CD8-positive, alpha-beta memory T cell (primary cell): Measurements from ENCODE around the gene SULT1B1. TPM values are rescaled to one million over a fixed set of nuclear protein-coding genes. Genes with fewer than 3 reads are reported as not detected.

Source experiments
- CTCF ChIA-PET: fragments of 350-600 bp; sonication (Branson Sonifier 250); formaldehyde crosslinking; loops from one replicate; lab custom pipeline; 2021; ENCODE audit warnings: antibody characterized with exemption; lab: Charles Lee
- POLR2A ChIA-PET: fragments of 350-600 bp; sonication (Branson Sonifier 250); formaldehyde crosslinking; loops from one replicate; lab custom pipeline; 2021; ENCODE audit warnings: antibody characterized with exemption; lab: Charles Lee
- DNase-seq, 5 donors: peaks; one replicate each; pipeline versions ENCODE4 v3.0.0 to v3.0.0-alpha.2; 2020 to 2022; ENCODE audit warnings: mixed read lengths in 1 of 5
- H3K27ac ChIP-seq: one replicate; pipeline ENCODE4 v1.7.0; 2013; ENCODE audit warnings: low read depth, mild to moderate bottlenecking, low read length, moderate library complexity
- H3K27me3 ChIP-seq: 2 replicates; pipeline ENCODE4 v1.7.0; 2013; ENCODE audit warnings: low read length, mild to moderate bottlenecking; ENCODE audit not compliant: insufficient read depth, poor library complexity, severe bottlenecking
- H3K36me3 ChIP-seq: 2 replicates; pipeline ENCODE4 v1.7.0; 2013; ENCODE audit warnings: mild to moderate bottlenecking, low read length, moderate library complexity; ENCODE audit not compliant: insufficient read depth
- H3K4me1 ChIP-seq: 2 replicates; pipeline ENCODE4 v1.7.0; 2013; ENCODE audit warnings: mild to moderate bottlenecking, low read length, moderate library complexity; ENCODE audit not compliant: insufficient read depth
- H3K4me3 ChIP-seq: 2 replicates; pipeline ENCODE4 v1.7.0; 2013; ENCODE audit warnings: mild to moderate bottlenecking, low read length
- H3K9me3 ChIP-seq: 2 replicates; pipeline ENCODE4 v1.7.0; 2013; ENCODE audit warnings: mild to moderate bottlenecking, low read length
- H3K27ac Mint-ChIP-seq, 8 donors: one replicate each; pipeline ENCODE4 v1.8.0; 2020 to 2021; ENCODE audit warnings: mixed read lengths in 8 of 8, mild to moderate bottlenecking in 6 of 8, inconsistent platforms in 3 of 8, moderate library complexity in 3 of 8
- H3K27me3 Mint-ChIP-seq, 2 donors: one replicate each; pipeline ENCODE4 v1.8.0; 2020 to 2021; ENCODE audit warnings: mixed read lengths in 2 of 2, mild to moderate bottlenecking in 1 of 2, moderate library complexity in 1 of 2
- H3K36me3 Mint-ChIP-seq, 3 donors: one replicate each; pipeline ENCODE4 v1.8.0; 2020 to 2021; ENCODE audit warnings: mixed read lengths in 3 of 3, inconsistent platforms in 1 of 3, mild to moderate bottlenecking in 1 of 3
- H3K4me1 Mint-ChIP-seq, 3 donors: one replicate each; pipeline ENCODE4 v1.8.0; 2020 to 2021; ENCODE audit warnings: mixed read lengths in 3 of 3, inconsistent platforms in 1 of 3, mild to moderate bottlenecking in 1 of 3
- H3K4me3 Mint-ChIP-seq, 7 donors: one replicate each; pipeline ENCODE4 v1.8.0; 2020 to 2021; ENCODE audit warnings: mixed read lengths in 7 of 7, mild to moderate bottlenecking in 6 of 7, moderate library complexity in 4 of 7, inconsistent platforms in 2 of 7
- H3K9me3 Mint-ChIP-seq, 5 donors: one replicate each; pipeline ENCODE4 v1.8.0; 2020 to 2022; ENCODE audit warnings: mixed read lengths in 5 of 5, mild to moderate bottlenecking in 3 of 5, moderate library complexity in 2 of 5, inconsistent platforms in 1 of 5
- polyA plus RNA-seq: library from polyadenylated mRNA; unstranded; fragments of 300-500 nt; fragmentation: Illumina TruSeq; gene quantifications from one replicate; pipeline ENCODE4 v1.2.3, GENCODE V29; 2021
- total RNA-seq, 2 experiments: library from RNA; stranded (reverse); gene quantifications; one replicate each; pipeline ENCODE4 v1.2.3, GENCODE V29; 2021

Gene SULT1B1
- total and polyA plus RNA-seq, 3 experiments from 2014 or later: 0.20 to 1.8 (median 0.22) TPM

DNA sequence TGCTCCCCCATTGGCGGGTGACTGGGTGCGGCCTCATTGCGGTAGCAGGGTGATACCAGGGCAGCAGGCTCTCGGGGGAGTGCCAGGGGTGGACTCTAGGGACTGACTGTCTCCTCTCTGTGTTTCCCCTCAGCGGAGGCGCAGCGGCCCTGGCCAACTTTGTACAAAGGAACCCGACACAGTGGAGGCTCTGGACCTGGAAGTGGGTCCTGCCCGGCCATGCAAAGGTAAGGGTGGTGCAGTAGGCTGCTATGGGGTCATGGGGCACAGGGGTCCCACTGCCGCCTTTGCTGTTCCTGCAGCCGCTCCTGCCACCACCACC lies 16.3 kb downstream of the SULT1B1 start:
- Histone ChIP-seq H3K4me3 (no peak overlapping the region), H3K9me3 (no peaks in the 10 kb centered on the region), H3K36me3 (no peaks in the 10 kb centered on the region), H3K27me3 (no peaks in the 10 kb centered on the region), H3K4me1 (no peaks in the 10 kb centered on the region), H3K27ac (no peak overlapping the region)
- H3K4me1 Mint-ChIP-seq: no peaks in the 10 kb centered on the region
- no peak overlapping the region for H3K4me3 Mint-ChIP-seq
- no peak overlapping the region for H3K27ac Mint-ChIP-seq
- ChIA-PET CTCF (no interaction called here), POLR2A (no interaction called here)
- peaks cover 0 to 31% (median 6%) of the 10 kb centered on the region in 5 donors for H3K9me3 Mint-ChIP-seq
- H3K36me3 Mint-ChIP-seq: peaks cover 0 to 2% (median 0%) of the 10 kb centered on the region in 3 donors
- no peaks in the 10 kb centered on the region for H3K27me3 Mint-ChIP-seq
- no peak for DNase-seq

DNA sequence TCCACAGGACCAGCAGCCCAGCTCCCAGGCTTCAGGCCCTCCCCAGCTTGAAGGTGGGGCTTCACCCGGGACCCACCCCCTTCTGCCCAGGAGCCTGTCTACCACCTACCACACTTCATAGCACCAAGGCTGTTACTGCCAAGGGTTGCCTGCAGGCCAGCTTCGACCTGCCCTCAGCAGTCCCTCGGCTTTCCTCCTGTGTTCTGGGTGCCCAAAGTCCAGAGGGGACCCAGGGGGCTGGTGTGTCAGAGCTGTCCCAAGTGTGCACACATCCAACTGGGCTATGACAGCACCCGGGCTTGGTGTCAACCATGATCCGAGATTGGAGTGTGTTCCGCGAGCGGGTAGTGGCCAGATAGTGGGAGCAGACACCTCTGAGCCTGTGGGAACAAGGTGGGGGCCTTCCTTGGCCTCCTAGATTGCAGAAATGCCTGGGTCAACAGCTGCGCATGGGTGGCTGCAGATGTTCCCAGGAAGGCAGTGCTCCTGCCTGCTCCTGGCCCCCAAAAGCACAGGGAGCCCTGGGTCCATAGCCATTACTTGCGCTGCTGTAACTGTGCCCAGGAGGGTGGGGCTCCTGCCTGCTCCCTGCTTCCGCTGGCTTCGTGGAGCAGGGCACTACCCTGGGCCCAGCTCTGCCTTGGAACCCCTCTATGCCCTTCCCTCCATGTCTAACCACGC lies 16.8 kb downstream of the SULT1B1 start:
- no peaks in the 10 kb centered on the region for H3K9me3 ChIP-seq
- ChIA-PET POLR2A (no interaction called here), CTCF (no interaction called here)
- no peaks in the 10 kb centered on the region for H3K27me3 ChIP-seq
- H3K4me3 ChIP-seq: no peak overlapping the region
- Mint-ChIP-seq H3K27ac (no peak overlapping the region), H3K4me1 (no peaks in the 10 kb centered on the region), H3K9me3 (peaks cover 0 to 31% (median 6%) of the 10 kb centered on the region in 5 donors), H3K27me3 (no peaks in the 10 kb centered on the region), H3K36me3 (peaks cover 0 to 2% (median 0%) of the 10 kb centered on the region in 3 donors), H3K4me3 (no peak overlapping the region)
- no peaks in the 10 kb centered on the region for H3K4me1 ChIP-seq
- H3K36me3 ChIP-seq: no peaks in the 10 kb centered on the region
- no peak for DNase-seq
- H3K27ac ChIP-seq: no peak overlapping the region

DNA sequence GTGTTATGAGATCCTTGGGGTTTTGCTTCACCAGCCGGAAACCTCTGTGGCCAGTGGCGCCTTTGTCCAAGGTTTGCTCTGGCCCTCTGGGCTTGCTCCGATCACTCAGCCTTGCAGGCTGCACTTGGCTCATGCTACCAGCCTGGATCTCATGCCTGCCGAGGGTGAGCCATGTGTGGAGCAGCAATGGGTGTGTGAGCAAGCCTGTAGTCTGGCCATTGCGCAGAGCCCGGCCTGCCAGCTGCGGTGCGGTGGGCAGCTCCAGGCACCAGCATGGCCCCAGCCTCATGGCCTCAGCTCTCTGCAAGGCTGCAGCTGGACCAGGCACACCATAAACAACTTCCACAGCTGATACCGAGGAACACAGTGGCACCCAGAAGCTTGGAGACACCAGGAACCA lies 17.8 kb downstream of the SULT1B1 start:
- CTCF ChIA-PET: no interaction called here
- POLR2A ChIA-PET: no interaction called here
- no peak overlapping the region for H3K4me3 Mint-ChIP-seq

DNA sequence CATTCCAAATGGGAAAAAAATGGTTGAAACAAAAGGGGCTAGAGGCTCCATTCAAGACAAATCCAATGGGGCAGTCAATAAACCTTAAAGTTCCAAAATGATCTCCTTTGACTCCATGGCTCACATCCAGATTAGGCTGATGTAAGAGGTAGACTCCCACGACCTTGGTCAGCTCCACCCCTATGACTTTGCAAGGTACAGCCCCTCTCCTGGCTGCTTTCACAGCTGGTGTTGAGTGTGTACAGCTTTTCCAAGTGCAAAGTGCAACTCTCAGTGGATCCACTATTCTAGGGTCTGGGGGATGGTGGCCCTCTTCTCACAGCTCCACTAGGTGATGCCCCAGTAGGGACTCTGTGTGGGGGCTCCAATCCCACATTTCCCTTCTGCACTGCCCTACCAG lies 21.5 kb downstream of the SULT1B1 start:
- no peaks in the 10 kb centered on the region for H3K27me3 Mint-ChIP-seq
- H3K9me3 ChIP-seq: no peaks in the 10 kb centered on the region
- no peak overlapping the region for H3K4me3 Mint-ChIP-seq
- no peaks in the 10 kb centered on the region for H3K4me1 Mint-ChIP-seq
- H3K9me3 Mint-ChIP-seq: peaks cover 0 to 13% (median 0%) of the 10 kb centered on the region in 5 donors
- H3K4me3 ChIP-seq: no peak overlapping the region
- ChIA-PET CTCF (no interaction called here), POLR2A (no interaction called here)
- DNase-seq: no peak
- H3K27ac ChIP-seq: no peak overlapping the region
- H3K27ac Mint-ChIP-seq: no peak overlapping the region
- H3K36me3 ChIP-seq: no peaks in the 10 kb centered on the region
- H3K27me3 ChIP-seq: no peaks in the 10 kb centered on the region
- no peaks in the 10 kb centered on the region for H3K4me1 ChIP-seq
- no peaks in the 10 kb centered on the region for H3K36me3 Mint-ChIP-seq

More for the DNA sequence above, 17.8 kb downstream of the SULT1B1 start:
- Mint-ChIP-seq H3K27ac (no peak overlapping the region), H3K36me3 (peaks cover 0 to 2% (median 0%) of the 10 kb centered on the region in 3 donors), H3K9me3 (peaks cover 0 to 31% (median 6%) of the 10 kb centered on the region in 5 donors), H3K27me3 (no peaks in the 10 kb centered on the region), H3K4me1 (no peaks in the 10 kb centered on the region)
- H3K27ac ChIP-seq: no peak overlapping the region
- no peaks in the 10 kb centered on the region for H3K36me3 ChIP-seq
- DNase-seq: no peak
- H3K27me3 ChIP-seq: no peaks in the 10 kb centered on the region
- no peaks in the 10 kb centered on the region for H3K9me3 ChIP-seq
- H3K4me3 ChIP-seq: no peak overlapping the region
- H3K4me1 ChIP-seq: no peaks in the 10 kb centered on the region

DNA sequence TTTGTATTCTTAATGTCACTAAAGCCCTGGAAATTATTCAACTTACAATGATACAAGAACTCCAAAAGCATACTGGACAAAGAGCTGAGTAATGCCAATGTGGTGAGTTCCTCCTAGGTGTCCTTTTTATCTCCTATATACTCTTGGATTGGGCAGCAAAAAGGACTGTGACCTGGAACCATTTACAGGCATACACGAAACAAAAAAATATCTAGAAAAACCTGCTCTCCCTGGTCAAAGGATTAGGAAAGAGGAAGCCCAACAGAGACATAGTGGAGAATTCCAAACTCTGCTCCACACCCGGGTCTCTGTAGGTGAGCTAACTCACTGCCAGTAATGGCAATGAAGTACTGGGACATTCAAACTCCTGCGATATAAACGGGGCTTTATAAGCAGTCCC lies 25.3 kb downstream of the SULT1B1 start:
- Mint-ChIP-seq H3K27me3 (no peaks in the 10 kb centered on the region), H3K27ac (no peak overlapping the region), H3K36me3 (peaks cover 0 to 2% (median 0%) of the 10 kb centered on the region in 3 donors), H3K9me3 (peaks cover 0 to 5% (median 0%) of the 10 kb centered on the region in 5 donors), H3K4me3 (no peak overlapping the region), H3K4me1 (no peaks in the 10 kb centered on the region)
- Histone ChIP-seq H3K27me3 (no peaks in the 10 kb centered on the region), H3K4me3 (no peak overlapping the region), H3K9me3 (no peaks in the 10 kb centered on the region), H3K4me1 (no peaks in the 10 kb centered on the region), H3K36me3 (no peaks in the 10 kb centered on the region), H3K27ac (no peak overlapping the region)
- CTCF ChIA-PET: no interaction called here
- POLR2A ChIA-PET: no interaction called here
- no peak for DNase-seq

DNA sequence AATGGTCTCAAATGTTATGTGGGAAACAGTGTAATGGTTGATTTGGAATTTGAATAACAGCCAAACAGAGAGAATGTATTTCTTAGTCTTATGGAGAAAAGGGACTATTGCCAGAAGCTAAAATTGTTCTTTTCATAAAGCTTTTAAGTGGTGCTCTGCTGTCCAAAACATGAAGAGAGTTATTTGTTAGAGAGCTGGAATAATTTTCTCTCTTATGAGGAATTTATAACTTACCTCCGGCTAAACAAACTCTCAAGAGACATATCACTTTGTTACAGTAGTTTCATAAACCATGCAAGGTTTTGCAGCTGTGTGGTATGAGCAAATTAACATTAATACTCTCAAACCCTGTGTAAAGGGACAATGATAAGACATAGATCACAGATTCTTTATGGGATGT lies 28.6 kb downstream of the SULT1B1 start:
- Mint-ChIP-seq H3K27ac (no peak overlapping the region), H3K4me1 (no peaks in the 10 kb centered on the region), H3K4me3 (no peak overlapping the region), H3K9me3 (peaks cover 0 to 5% (median 0%) of the 10 kb centered on the region in 5 donors), H3K36me3 (peaks cover 0 to 2% (median 0%) of the 10 kb centered on the region in 3 donors), H3K27me3 (no peaks in the 10 kb centered on the region)
- Histone ChIP-seq H3K27me3 (no peaks in the 10 kb centered on the region), H3K27ac (no peak overlapping the region), H3K4me1 (no peaks in the 10 kb centered on the region), H3K4me3 (no peak overlapping the region), H3K36me3 (no peaks in the 10 kb centered on the region), H3K9me3 (no peaks in the 10 kb centered on the region)
- DNase-seq: no peak
- ChIA-PET CTCF (no interaction called here), POLR2A (no interaction called here)

DNA sequence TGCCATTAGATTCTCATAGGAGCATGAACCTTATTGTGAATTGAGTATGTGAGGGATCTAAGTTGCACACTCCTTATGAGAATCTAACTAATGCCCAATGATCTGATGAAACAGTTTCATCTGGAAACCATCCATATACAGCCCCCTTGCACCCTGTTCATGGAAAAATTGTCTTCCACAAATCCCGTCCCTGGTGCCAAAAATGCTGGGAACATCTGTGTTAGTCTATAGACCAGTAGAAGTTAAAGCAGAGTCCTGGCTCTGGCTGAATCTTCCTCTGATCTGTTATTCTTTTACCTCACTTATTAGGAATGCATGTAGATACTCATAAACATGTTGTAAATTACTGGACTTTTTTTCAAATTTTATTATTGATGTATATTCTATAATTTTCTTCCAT lies 29.2 kb downstream of the SULT1B1 start:
- H3K27me3 Mint-ChIP-seq: no peaks in the 10 kb centered on the region
- no peak overlapping the region for H3K27ac ChIP-seq
- H3K4me3 Mint-ChIP-seq: no peak overlapping the region
- H3K36me3 Mint-ChIP-seq: peaks cover 0 to 2% (median 0%) of the 10 kb centered on the region in 3 donors
- H3K9me3 ChIP-seq: no peaks in the 10 kb centered on the region
- DNase-seq: no peak
- no peaks in the 10 kb centered on the region for H3K4me1 ChIP-seq
- H3K4me1 Mint-ChIP-seq: no peaks in the 10 kb centered on the region
- ChIA-PET POLR2A (no interaction called here), CTCF (no interaction called here)
- H3K4me3 ChIP-seq: no peak overlapping the region
- H3K9me3 Mint-ChIP-seq: peaks cover 0 to 5% (median 0%) of the 10 kb centered on the region in 5 donors
- no peak overlapping the region for H3K27ac Mint-ChIP-seq
- H3K27me3 ChIP-seq: no peaks in the 10 kb centered on the region
- H3K36me3 ChIP-seq: no peaks in the 10 kb centered on the region

DNA sequence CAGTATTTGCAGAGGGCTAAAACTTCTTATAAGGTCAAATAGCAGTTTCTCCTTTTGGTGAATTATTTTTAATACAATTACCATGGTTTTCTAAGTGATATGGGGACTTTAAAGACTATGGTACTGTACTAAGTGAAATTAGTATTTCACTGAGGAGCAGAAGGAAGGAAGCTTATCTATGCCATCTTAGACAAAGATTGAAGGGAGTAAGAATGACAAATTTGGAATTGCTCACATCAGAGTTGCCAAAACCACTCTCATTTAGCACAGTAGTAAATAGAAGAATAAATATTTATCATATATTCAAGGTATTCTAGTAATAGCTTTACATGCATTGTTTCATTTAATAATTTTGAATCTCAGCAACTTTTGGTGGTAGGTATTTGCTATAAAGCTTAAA lies 30.4 kb downstream of the SULT1B1 start:
- CTCF ChIA-PET: no interaction called here
- H3K27me3 ChIP-seq: no peaks in the 10 kb centered on the region
- H3K9me3 ChIP-seq: no peaks in the 10 kb centered on the region
- no peaks in the 10 kb centered on the region for H3K36me3 ChIP-seq
- Mint-ChIP-seq H3K4me3 (no peak overlapping the region), H3K27ac (no peak overlapping the region), H3K4me1 (no peaks in the 10 kb centered on the region), H3K36me3 (peaks cover 0 to 2% (median 0%) of the 10 kb centered on the region in 3 donors), H3K9me3 (peaks cover 0 to 5% (median 0%) of the 10 kb centered on the region in 5 donors), H3K27me3 (no peaks in the 10 kb centered on the region)
- POLR2A ChIA-PET: no interaction called here
- H3K4me1 ChIP-seq: no peaks in the 10 kb centered on the region
- H3K4me3 ChIP-seq: no peak overlapping the region
- H3K27ac ChIP-seq: no peak overlapping the region
- DNase-seq: no peak
